Activated B cell treated with CpG ODN at 0.5 μM for 24 hours (primary cell): ENCODE measurements around the gene PLD2. TPM values are rescaled to one million over a fixed set of nuclear protein-coding genes. Genes with fewer than 3 reads are reported as not detected.

Experiments used
- ATAC-seq: fragments of 200-7000 bp; cut with Tn5 transposase; one replicate; pipeline ENCODE4 v1.10.0; 2021; ENCODE audit warnings: low read depth, mild to moderate bottlenecking, moderate library complexity
- CTCF ChIA-PET: fragments of 350-600 bp; sonication (Branson Sonifier 250); formaldehyde crosslinking; loops from one replicate; lab custom pipeline; 2021; ENCODE audit warnings: antibody characterized with exemption; lab: Charles Lee
- POLR2A ChIA-PET: fragments of 350-600 bp; sonication (Branson Sonifier 250); formaldehyde crosslinking; loops from one replicate; lab custom pipeline; 2021; ENCODE audit warnings: antibody characterized with exemption; lab: Charles Lee
- DNase-seq: peaks from one replicate; pipeline ENCODE4 v3.0.0; 2022
- H3K27ac Mint-ChIP-seq: one replicate; pipeline ENCODE4 v1.8.0; 2020; ENCODE audit warnings: mixed read lengths
- H3K27me3 Mint-ChIP-seq: one replicate; pipeline ENCODE4 v1.8.0; 2021; ENCODE audit warnings: mixed read lengths
- H3K36me3 Mint-ChIP-seq: one replicate; pipeline ENCODE4 v1.8.0; 2021; ENCODE audit warnings: low read depth, mixed read lengths
- H3K4me1 Mint-ChIP-seq: one replicate; pipeline ENCODE4 v1.8.0; 2021; ENCODE audit warnings: mixed read lengths
- H3K4me3 Mint-ChIP-seq: one replicate; pipeline ENCODE4 v1.8.0; 2020; ENCODE audit warnings: mild to moderate bottlenecking, mixed read lengths
- H3K9me3 Mint-ChIP-seq: one replicate; pipeline ENCODE4 v1.8.0; 2020; ENCODE audit warnings: mixed read lengths
- intact Hi-C: fragments of 100-400 bp; cut with micrococcal nuclease; formaldehyde crosslinking; loops from one replicate; pipeline ENCODE4 v1.15.1; 2024
- total RNA-seq: library from RNA; stranded (reverse); gene quantifications from 2 replicates; pipeline ENCODE4 v1.2.3, GENCODE V29; 2022
- TF ChIP-seq, protein P1 (sequence below): fragments of 200-600 bp; IDR thresholded peaks from one replicate; pipeline ENCODE4 v1.8.0; 2022; ENCODE audit warnings: antibody characterized with exemption, mild to moderate bottlenecking

Gene PLD2
- total RNA-seq, 1 donor from 2014 or later: 54.3 TPM

DNA sequence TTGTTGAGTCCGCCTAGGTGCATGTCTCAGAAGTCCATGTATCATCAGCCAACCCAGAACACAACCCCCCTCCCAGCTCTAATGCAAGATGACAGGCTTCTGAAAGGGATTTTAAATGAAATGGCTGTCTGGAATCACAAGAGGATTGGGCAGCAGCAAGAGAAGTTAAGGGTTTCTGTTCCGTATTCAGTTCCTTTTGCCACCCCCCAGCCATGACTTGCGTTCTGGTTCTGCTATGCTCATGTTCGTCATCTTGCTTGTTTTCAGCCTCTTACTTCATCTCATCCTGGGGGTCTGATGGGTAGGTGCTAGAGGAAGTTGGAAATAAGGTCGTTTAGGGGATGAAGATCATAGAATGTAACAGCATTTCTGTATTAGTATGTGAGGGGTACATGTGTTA is 38.2 kb downstream of the PLD2 start:
- DNase-seq (no peak), ATAC-seq (no peak)
- H3K27me3 Mint-ChIP-seq: no peaks in the 10 kb centered on the region
- no peaks in the 10 kb centered on the region for H3K9me3 Mint-ChIP-seq
- POLR2A ChIA-PET: no interaction called here
- H3K4me3 Mint-ChIP-seq: no peak overlapping the region
- CTCF ChIA-PET: no interaction called here
- TF ChIP-seq, protein P1, sequence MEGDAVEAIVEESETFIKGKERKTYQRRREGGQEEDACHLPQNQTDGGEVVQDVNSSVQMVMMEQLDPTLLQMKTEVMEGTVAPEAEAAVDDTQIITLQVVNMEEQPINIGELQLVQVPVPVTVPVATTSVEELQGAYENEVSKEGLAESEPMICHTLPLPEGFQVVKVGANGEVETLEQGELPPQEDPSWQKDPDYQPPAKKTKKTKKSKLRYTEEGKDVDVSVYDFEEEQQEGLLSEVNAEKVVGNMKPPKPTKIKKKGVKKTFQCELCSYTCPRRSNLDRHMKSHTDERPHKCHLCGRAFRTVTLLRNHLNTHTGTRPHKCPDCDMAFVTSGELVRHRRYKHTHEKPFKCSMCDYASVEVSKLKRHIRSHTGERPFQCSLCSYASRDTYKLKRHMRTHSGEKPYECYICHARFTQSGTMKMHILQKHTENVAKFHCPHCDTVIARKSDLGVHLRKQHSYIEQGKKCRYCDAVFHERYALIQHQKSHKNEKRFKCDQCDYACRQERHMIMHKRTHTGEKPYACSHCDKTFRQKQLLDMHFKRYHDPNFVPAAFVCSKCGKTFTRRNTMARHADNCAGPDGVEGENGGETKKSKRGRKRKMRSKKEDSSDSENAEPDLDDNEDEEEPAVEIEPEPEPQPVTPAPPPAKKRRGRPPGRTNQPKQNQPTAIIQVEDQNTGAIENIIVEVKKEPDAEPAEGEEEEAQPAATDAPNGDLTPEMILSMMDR: no peak
- peaks cover 28% of the 10 kb centered on the region for H3K4me1 Mint-ChIP-seq
- peaks cover 5% of the 10 kb centered on the region for H3K36me3 Mint-ChIP-seq
- intact Hi-C loops: no loop called here
- H3K27ac Mint-ChIP-seq: no peak overlapping the region

DNA sequence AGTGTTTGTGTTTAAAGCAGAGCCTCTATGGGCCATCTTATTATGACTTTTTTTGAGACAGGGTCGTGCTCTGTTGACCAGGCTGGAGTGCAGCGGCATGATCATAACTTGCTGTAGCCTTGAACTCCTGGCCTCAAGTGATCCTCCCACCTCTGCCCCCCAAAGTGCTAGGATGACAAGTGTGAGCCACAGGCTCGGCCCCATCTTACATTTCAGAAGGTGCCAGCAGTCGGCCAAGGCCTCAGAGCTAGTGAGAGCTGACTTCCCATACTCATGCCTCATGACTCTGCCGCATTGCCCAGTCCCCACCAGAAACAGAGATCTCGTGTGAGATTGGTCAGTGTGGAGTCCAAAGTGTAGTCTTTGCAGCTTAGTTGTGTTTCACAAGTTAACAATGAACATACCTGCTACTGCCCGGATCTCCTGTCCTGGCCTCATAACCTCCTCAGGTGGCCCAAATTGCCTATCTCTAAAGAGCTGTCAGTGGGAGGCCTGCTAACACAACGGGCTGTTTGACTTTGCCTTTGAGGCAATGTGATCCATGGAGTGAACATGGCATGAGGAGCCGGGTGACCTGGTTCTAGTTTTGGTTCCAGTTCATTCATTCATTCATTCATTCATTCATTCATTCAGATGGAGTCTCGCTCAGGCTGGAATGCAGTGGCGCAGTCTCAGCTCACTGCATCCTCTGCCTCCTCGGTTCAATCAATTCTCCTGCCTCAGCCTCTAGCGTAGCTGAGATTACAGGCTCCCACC is 39.9 kb downstream of the PLD2 start:
- Mint-ChIP-seq H3K4me1 (peaks cover 20% of the 10 kb centered on the region), H3K36me3 (peaks cover 5% of the 10 kb centered on the region), H3K27me3 (no peaks in the 10 kb centered on the region), H3K9me3 (no peaks in the 10 kb centered on the region), H3K27ac (no peak overlapping the region), H3K4me3 (no peak overlapping the region)
- CTCF ChIA-PET: no interaction called here
- ATAC-seq: no peak
- DNase-seq: no peak
- intact Hi-C loops: no loop called here
- TF ChIP-seq, protein P1: no peak
- POLR2A ChIA-PET: no interaction called here

DNA sequence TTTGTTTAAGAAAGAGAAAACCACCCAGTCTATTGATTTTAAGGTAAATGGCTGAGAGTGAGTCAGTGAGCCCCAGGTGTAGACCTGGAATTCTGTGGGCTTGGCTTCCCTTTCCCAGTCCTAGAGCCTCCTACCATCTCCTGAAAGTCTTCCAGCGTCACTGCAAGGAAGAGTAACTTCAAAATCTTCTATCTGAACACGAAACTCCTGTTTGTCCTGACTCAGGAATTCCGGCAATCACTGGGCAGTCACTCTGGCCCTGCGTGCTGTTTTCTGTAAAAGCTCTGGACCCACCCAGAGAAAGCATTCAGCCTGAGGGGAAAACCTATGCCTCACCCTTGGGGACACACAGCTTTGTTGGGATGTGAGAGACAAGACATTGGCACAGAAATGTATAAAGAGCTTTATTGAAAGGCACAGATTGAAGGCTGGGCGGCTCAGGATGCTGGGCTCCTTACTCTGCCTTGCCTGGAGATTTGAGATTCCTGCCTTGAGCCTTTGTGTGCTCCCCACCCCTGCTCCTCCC is 42.1 kb downstream of the PLD2 start:
- Mint-ChIP-seq H3K27me3 (no peaks in the 10 kb centered on the region), H3K4me3 (no peak overlapping the region), H3K4me1 (peaks cover 15% of the 10 kb centered on the region), H3K36me3 (peaks cover 11% of the 10 kb centered on the region), H3K9me3 (no peaks in the 10 kb centered on the region), H3K27ac (no peak overlapping the region)
- TF ChIP-seq, protein P1: no peak
- POLR2A ChIA-PET: no interaction called here
- DNase-seq (no peak), ATAC-seq (no peak)
- CTCF ChIA-PET: no interaction called here
- intact Hi-C loops: no loop called here

DNA sequence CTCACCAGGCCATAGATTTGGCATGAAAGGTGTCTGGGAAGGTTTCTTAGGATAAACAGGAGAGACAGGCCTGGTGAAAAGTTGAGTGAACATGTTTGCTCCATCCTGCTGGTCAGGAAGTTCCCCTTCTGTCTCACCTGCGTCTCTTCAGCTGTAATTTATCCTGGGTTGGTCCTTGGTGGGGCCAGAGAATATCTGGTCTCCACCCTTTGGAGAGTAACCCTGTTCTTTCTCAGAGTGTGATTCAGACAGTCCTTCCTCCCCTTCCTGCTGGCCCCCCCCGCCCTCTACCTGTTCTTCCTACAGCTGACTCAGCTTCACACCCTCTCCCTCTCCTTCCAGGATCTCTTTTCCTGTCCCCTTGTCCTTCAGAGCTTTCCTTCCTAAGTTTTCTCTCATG is 43.3 kb downstream of the PLD2 start:
- intact Hi-C loops: no loop called here

DNA sequence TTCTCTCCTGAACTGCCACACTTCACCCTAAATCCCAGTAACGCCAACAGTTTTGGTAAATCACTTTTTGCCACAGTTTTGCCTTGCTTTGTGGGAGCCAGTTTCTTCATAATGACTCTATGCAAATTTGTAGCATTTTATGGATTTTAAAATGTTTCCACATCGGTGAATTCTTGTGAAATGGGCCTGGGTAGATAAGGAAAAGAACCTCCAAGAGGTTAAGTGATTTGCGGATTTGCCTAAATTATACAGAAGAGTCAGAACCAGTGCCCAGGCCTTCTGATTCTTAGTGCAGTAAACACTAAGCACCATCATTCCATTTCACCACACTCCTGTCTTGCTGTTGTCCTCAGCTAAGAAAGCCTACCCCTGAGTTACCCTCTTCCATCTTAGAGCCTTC is 44.1 kb downstream of the PLD2 start:
- ATAC-seq (no peak), DNase-seq (no peak)
- POLR2A ChIA-PET: interaction anchor here (0.6 kb wide), 1 partner anchor 267 kb away, joined by 8 read pairs; the partner anchor contains the start of gene SMTNL2
- Mint-ChIP-seq H3K4me1 (peaks cover 12% of the 10 kb centered on the region), H3K9me3 (no peaks in the 10 kb centered on the region), H3K27me3 (no peaks in the 10 kb centered on the region), H3K27ac (no peak overlapping the region), H3K4me3 (no peak overlapping the region), H3K36me3 (peaks cover 16% of the 10 kb centered on the region)
- intact Hi-C loops: no loop called here
- CTCF ChIA-PET: no interaction called here
- TF ChIP-seq, protein P1: no peak

More for the DNA sequence above, 43.3 kb downstream of the PLD2 start:
- ChIA-PET POLR2A (interaction anchor here (0.6 kb wide), 1 partner anchor 266 kb away, joined by 8 read pairs; the partner anchor contains the start of gene SMTNL2), CTCF (no interaction called here)
- Mint-ChIP-seq H3K36me3 (peaks cover 17% of the 10 kb centered on the region), H3K9me3 (no peaks in the 10 kb centered on the region), H3K27me3 (no peaks in the 10 kb centered on the region), H3K27ac (no peak overlapping the region), H3K4me1 (peaks cover 12% of the 10 kb centered on the region), H3K4me3 (no peak overlapping the region)
- no peak for DNase-seq
- ATAC-seq: no peak
- TF ChIP-seq, protein P1: no peak
